Skeletal muscle satellite cell (primary cell): ENCODE results near the gene RMND5B.
"Not testable (repeated sequence)": the region's sequence is repeated elsewhere in the genome, so short reads cannot be mapped to it uniquely, and the experiment has no call there.

Source experiments
- H3K27me3 ChIP-seq: 2 replicates; pipeline ENCODE4 v1.7.0; 2013; ENCODE audit warnings: low read length; ENCODE audit not compliant: control insufficient read depth, insufficient read depth
- H3K36me3 ChIP-seq: 2 replicates; pipeline ENCODE4 v1.7.0; 2013; ENCODE audit warnings: mild to moderate bottlenecking, control low read depth, low read length; ENCODE audit not compliant: insufficient read depth
- H3K4me1 ChIP-seq: 2 replicates; pipeline ENCODE4 v1.7.0; 2013; ENCODE audit warnings: low read length; ENCODE audit not compliant: control insufficient read depth, insufficient read depth
- H3K4me2 ChIP-seq: 2 replicates; pipeline ENCODE4 v1.7.0; 2013; ENCODE audit warnings: mild to moderate bottlenecking, low read length
- H3K4me3 ChIP-seq: 2 replicates; pipeline ENCODE4 v1.7.0; 2013; ENCODE audit warnings: low read length
- H3K9ac ChIP-seq: 2 replicates; pipeline ENCODE4 v1.7.0; 2013; ENCODE audit warnings: mild to moderate bottlenecking, low read depth, low read length, moderate library complexity
- H3K9me3 ChIP-seq: replicated peaks from 2 replicates; pipeline ENCODE4 v1.7.0; 2013; ENCODE audit warnings: mild to moderate bottlenecking, control low read depth, low read length

RMND5B gene

GRCh38 chr5:178123094-178123965 lies 7.5 kb upstream of the RMND5B start:
- H3K9me3 ChIP-seq = no peaks in the 10 kb centered on the region
- H3K27me3 ChIP-seq = peaks cover 68% of the 10 kb centered on the region
- no peak overlapping the region for H3K9ac ChIP-seq
- H3K4me1 ChIP-seq = peaks cover 7% of the 10 kb centered on the region
- H3K36me3 ChIP-seq = no peaks in the 10 kb centered on the region
- no peak overlapping the region for H3K4me3 ChIP-seq
- H3K4me2 ChIP-seq = no peak overlapping the region

- Histone ChIP-seq H3K4me2 (no peak overlapping the region), H3K36me3 (no peaks in the 10 kb centered on the region), H3K9me3 (no peaks in the 10 kb centered on the region), H3K4me3 (no peak overlapping the region), H3K4me1 (peaks cover 7% of the 10 kb centered on the region), H3K27me3 (peaks cover 66% of the 10 kb centered on the region), H3K9ac (no peak overlapping the region)
These were observed 6.6 kb upstream of the RMND5B start for GRCh38 chr5:178123966-178124925.

DNA sequence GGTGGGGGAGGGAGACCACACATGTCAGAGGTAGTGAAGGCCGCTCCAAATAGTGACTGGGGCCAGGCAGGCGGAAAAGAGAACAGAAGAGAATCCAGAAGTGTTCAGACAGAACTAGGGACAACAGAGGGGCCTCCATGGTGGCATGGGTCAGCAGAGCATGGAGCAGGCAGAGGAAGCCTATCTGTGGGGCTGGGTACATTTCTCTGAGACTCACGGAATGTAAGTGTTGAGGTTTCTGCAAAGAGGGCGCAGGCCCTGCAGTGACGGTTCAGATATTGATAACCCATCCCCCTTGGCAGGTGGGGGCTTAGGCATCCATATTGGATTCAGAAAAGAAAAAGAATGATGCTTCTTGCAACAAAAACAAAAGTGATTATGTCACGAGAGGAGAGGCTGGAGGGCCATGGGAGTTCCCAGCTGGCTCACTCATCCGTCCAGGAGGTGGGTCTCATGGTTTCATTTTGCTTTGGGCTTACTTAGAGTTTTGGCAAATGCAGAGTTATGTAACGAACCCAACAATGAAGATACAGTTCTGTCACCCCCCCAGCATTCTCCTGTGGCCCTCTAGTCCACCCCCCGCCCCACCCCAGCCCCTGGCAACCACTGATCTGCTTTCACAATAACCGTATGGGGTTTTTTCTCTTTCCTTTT lies 5.4 kb upstream of the RMND5B start:
- H3K27me3 ChIP-seq = peaks cover 55% of the 10 kb centered on the region
- H3K9ac ChIP-seq = no peak overlapping the region
- no peaks in the 10 kb centered on the region for H3K9me3 ChIP-seq
- no peaks in the 10 kb centered on the region for H3K36me3 ChIP-seq
- peaks cover 7% of the 10 kb centered on the region for H3K4me1 ChIP-seq
- H3K4me3 ChIP-seq = no peak overlapping the region
- H3K4me2 ChIP-seq = no peak overlapping the region

GRCh38 chr5:178126556-178126955 lies 4.3 kb upstream of the RMND5B start:
- peaks cover 43% of the 10 kb centered on the region for H3K27me3 ChIP-seq
- H3K4me3 ChIP-seq = no peak overlapping the region
- H3K36me3 ChIP-seq = no peaks in the 10 kb centered on the region
- H3K4me1 ChIP-seq = peaks cover 2% of the 10 kb centered on the region
- H3K9me3 ChIP-seq = no peaks in the 10 kb centered on the region
- no peak overlapping the region for H3K9ac ChIP-seq
- no peak overlapping the region for H3K4me2 ChIP-seq

GRCh38 chr5:178127300-178128009 lies 3.4 kb upstream of the RMND5B start:
- H3K4me1 ChIP-seq, H3K9me3 ChIP-seq, H3K4me3 ChIP-seq, H3K9ac ChIP-seq, H3K4me2 ChIP-seq, H3K36me3 ChIP-seq: not testable (repeated sequence)
- H3K27me3 ChIP-seq = peaks cover 34% of the 10 kb centered on the region

- Histone ChIP-seq H3K4me1 (no peaks in the 10 kb centered on the region), H3K4me3 (no peak overlapping the region), H3K27me3 (peaks cover 18% of the 10 kb centered on the region), H3K4me2 (no peak overlapping the region), H3K9ac (no peak overlapping the region), H3K9me3 (no peaks in the 10 kb centered on the region), H3K36me3 (no peaks in the 10 kb centered on the region)
These were observed 1.5 kb upstream of the RMND5B start for GRCh38 chr5:178129296-178129695.

DNA sequence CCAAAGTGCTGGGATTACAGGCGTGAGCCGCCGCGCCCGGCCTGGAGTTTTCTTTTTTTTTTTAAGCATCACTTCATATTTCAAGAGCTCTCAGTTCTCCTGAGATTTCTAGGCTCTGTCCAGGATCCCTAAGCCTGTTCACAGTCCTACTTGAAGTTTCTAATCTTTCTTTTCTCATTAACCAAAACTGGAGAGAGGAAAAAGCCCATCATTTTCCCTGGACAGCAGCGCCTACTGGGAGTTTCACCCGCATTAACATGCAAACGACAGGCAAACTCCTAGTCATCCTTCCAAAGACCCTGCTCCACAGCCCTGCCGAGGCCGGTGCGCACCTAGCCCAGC lies 609 bp upstream of the RMND5B start:
- H3K36me3 ChIP-seq, H3K27me3 ChIP-seq, H3K4me1 ChIP-seq, H3K9me3 ChIP-seq: not testable (repeated sequence)
- H3K4me3 ChIP-seq = peak overlapping the region; percentile 98
- H3K4me2 ChIP-seq = peak overlapping the region; percentile 98
- H3K9ac ChIP-seq = peak overlapping the region; percentile 90

DNA sequence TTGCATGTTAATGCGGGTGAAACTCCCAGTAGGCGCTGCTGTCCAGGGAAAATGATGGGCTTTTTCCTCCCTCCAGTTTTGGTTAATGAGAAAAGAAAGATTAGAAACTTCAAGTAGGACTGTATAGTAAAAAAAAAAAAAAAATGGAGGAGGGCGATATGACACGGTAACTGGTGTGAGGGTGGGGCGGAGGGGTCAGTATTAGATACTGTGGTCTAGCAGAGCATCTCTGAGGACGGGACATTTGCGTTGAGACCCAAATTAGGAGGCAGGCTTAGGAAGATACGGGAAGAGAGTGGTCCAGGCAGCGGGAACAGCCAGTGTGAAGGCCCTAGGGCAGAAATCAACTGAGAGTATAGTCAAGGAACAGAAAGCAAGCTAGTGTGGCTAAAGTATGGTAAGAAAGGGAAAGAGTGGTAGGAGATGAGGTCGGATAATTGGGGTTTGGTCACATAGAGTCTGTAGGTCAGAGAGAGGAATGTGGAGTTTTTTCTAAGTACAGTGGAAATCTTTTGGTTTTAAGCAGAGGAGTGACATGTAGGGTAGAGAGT lies 707 bp downstream of the RMND5B start:
- Histone ChIP-seq H3K4me2 (peak overlapping the region; percentile 98), H3K9me3 (no peaks in the 10 kb centered on the region), H3K36me3 (peaks cover 2% of the 10 kb centered on the region), H3K27me3 (peaks cover 4% of the 10 kb centered on the region), H3K4me3 (peak overlapping the region; percentile 98), H3K9ac (peak overlapping the region; percentile 90), H3K4me1 (no peaks in the 10 kb centered on the region)

DNA sequence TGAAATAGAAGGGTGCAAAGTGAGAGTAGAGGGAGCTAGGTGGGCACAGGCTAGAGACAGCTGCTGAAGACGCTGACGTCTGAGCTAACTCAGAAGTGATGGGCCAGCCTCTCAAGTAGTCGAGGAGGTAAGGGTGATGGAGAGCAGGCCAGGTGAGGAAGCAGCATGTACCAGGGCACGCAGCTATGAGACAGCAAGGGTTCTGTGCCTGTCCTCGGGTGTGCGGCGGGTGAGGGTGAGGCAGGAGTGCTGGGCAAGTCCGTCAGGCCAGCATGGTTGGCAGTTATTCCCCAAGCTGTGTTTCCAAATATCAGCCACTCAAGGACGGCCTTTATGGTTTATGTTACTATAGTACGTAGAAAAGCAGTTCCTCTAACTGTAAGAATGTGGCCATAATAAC lies 6.2 kb downstream of the RMND5B start:
- no peak overlapping the region for H3K4me2 ChIP-seq
- no peaks in the 10 kb centered on the region for H3K27me3 ChIP-seq
- H3K9ac ChIP-seq = no peak overlapping the region
- no peaks in the 10 kb centered on the region for H3K4me1 ChIP-seq
- no peaks in the 10 kb centered on the region for H3K9me3 ChIP-seq
- H3K36me3 ChIP-seq = peaks cover 6% of the 10 kb centered on the region
- no peak overlapping the region for H3K4me3 ChIP-seq

DNA sequence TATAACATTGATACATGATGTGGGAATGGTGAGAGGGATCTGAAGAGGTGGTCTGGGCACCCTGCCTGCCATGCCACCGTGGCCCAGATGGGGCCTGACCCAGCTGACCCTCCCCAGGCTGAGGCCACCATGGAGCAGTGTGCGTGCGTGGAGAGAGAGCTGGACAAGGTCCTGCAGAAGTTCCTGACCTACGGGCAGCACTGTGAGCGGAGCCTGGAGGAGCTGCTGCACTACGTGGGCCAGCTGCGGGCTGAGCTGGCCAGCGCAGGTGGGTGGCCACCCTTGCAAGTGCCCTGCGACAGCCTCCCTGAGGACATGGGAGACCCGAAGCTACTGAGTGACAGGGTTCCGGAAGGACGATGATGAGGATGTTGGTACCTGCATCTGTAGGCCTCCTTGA lies 7.2 kb downstream of the RMND5B start:
- Histone ChIP-seq H3K36me3 (peaks cover 10% of the 10 kb centered on the region), H3K4me2 (no peak overlapping the region), H3K4me3 (no peak overlapping the region), H3K27me3 (no peaks in the 10 kb centered on the region), H3K9ac (no peak overlapping the region), H3K9me3 (no peaks in the 10 kb centered on the region), H3K4me1 (no peaks in the 10 kb centered on the region)
